Activated naive CD4-positive, alpha-beta T cell treated with anti-CD3 and anti-CD28 coated beads, Interleukin-2, amount 50 U/mL, for 24 hours (primary cell): ENCODE measurements around the gene CTSH.

Experiments used
- H3K27ac Mint-ChIP-seq: one replicate; pipeline ENCODE4 v1.8.0; 2021; ENCODE audit warnings: mild to moderate bottlenecking, mixed read lengths
- H3K27me3 Mint-ChIP-seq: one replicate; pipeline ENCODE4 v1.8.0; 2021; ENCODE audit warnings: mixed read lengths
- H3K36me3 Mint-ChIP-seq: one replicate; pipeline ENCODE4 v1.8.0; 2021; ENCODE audit warnings: mixed read lengths
- H3K4me1 Mint-ChIP-seq: one replicate; pipeline ENCODE4 v1.8.0; 2021; ENCODE audit warnings: mixed read lengths
- H3K4me3 Mint-ChIP-seq: one replicate; pipeline ENCODE4 v1.8.0; 2021; ENCODE audit warnings: mild to moderate bottlenecking, mixed read lengths
- H3K9me3 Mint-ChIP-seq: one replicate; pipeline ENCODE4 v1.8.0; 2021; ENCODE audit warnings: mixed read lengths

The CTSH gene

GRCh38 chr15:78923015-78923414, 21.8 kb downstream of the CTSH start:
- no peak overlapping the region for H3K4me3 Mint-ChIP-seq
- H3K9me3 Mint-ChIP-seq, result no peaks in the 10 kb centered on the region
- H3K27ac Mint-ChIP-seq, result no peak overlapping the region
- no peaks in the 10 kb centered on the region for H3K27me3 Mint-ChIP-seq
- peaks cover 4% of the 10 kb centered on the region for H3K36me3 Mint-ChIP-seq
- H3K4me1 Mint-ChIP-seq, result no peaks in the 10 kb centered on the region

GRCh38 chr15:78922527-78922926, 22.3 kb downstream of the CTSH start:
- H3K4me1 Mint-ChIP-seq, result no peaks in the 10 kb centered on the region

GRCh38 chr15:78921940-78922339, 22.9 kb downstream of the CTSH start:
- Mint-ChIP-seq H3K9me3 (no peaks in the 10 kb centered on the region), H3K36me3 (peaks cover 4% of the 10 kb centered on the region), H3K27me3 (no peaks in the 10 kb centered on the region), H3K27ac (no peak overlapping the region), H3K4me3 (no peak overlapping the region), H3K4me1 (no peaks in the 10 kb centered on the region)

More at GRCh38 chr15:78922527-78922926, 22.3 kb downstream of the CTSH start:
- no peak overlapping the region for H3K4me3 Mint-ChIP-seq
- no peaks in the 10 kb centered on the region for H3K9me3 Mint-ChIP-seq
- H3K27me3 Mint-ChIP-seq, result no peaks in the 10 kb centered on the region
- H3K36me3 Mint-ChIP-seq, result peaks cover 4% of the 10 kb centered on the region
- H3K27ac Mint-ChIP-seq, result no peak overlapping the region

GRCh38 chr15:78921517-78921916, 23.3 kb downstream of the CTSH start:
- Mint-ChIP-seq H3K4me3 (no peak overlapping the region), H3K36me3 (peaks cover 4% of the 10 kb centered on the region), H3K9me3 (no peaks in the 10 kb centered on the region), H3K27me3 (no peaks in the 10 kb centered on the region), H3K27ac (no peak overlapping the region), H3K4me1 (no peaks in the 10 kb centered on the region)

- no peaks in the 10 kb centered on the region for H3K9me3 Mint-ChIP-seq
- no peaks in the 10 kb centered on the region for H3K27me3 Mint-ChIP-seq
- H3K4me1 Mint-ChIP-seq, result no peaks in the 10 kb centered on the region
- peaks cover 2% of the 10 kb centered on the region for H3K36me3 Mint-ChIP-seq
- no peak overlapping the region for H3K27ac Mint-ChIP-seq
- H3K4me3 Mint-ChIP-seq, result no peak overlapping the region
These were observed 27.0 kb downstream of the CTSH start for GRCh38 chr15:78917888-78918287.

- Mint-ChIP-seq H3K4me1 (peaks cover 4% of the 10 kb centered on the region), H3K27ac (no peak overlapping the region), H3K36me3 (peaks cover 5% of the 10 kb centered on the region), H3K27me3 (no peaks in the 10 kb centered on the region), H3K9me3 (no peaks in the 10 kb centered on the region), H3K4me3 (no peak overlapping the region)
These were observed 28.8 kb downstream of the CTSH start for GRCh38 chr15:78916088-78916487.

- peaks cover 5% of the 10 kb centered on the region for H3K36me3 Mint-ChIP-seq
- no peaks in the 10 kb centered on the region for H3K9me3 Mint-ChIP-seq
- no peaks in the 10 kb centered on the region for H3K27me3 Mint-ChIP-seq
- no peak overlapping the region for H3K4me3 Mint-ChIP-seq
- peaks cover 4% of the 10 kb centered on the region for H3K4me1 Mint-ChIP-seq
- no peak overlapping the region for H3K27ac Mint-ChIP-seq
These were observed 29.3 kb downstream of the CTSH start for GRCh38 chr15:78915341-78916087.

- Mint-ChIP-seq H3K27ac (peak overlapping the region; percentile 76), H3K36me3 (peaks cover 5% of the 10 kb centered on the region)
These were observed 30.6 kb downstream of the CTSH start for GRCh38 chr15:78914027-78914764.

GRCh38 chr15:78913012-78913411, 31.8 kb downstream of the CTSH start:
- Mint-ChIP-seq H3K27ac (peak overlapping the region; percentile 53), H3K27me3 (no peaks in the 10 kb centered on the region), H3K4me1 (peaks cover 12% of the 10 kb centered on the region), H3K36me3 (peaks cover 6% of the 10 kb centered on the region), H3K9me3 (no peaks in the 10 kb centered on the region), H3K4me3 (no peak overlapping the region)

More at GRCh38 chr15:78914027-78914764, 30.6 kb downstream of the CTSH start:
- H3K9me3 Mint-ChIP-seq, result no peaks in the 10 kb centered on the region
- no peaks in the 10 kb centered on the region for H3K27me3 Mint-ChIP-seq
- H3K4me3 Mint-ChIP-seq, result no peak overlapping the region
- H3K4me1 Mint-ChIP-seq, result peaks cover 12% of the 10 kb centered on the region

GRCh38 chr15:78912316-78912715, 32.5 kb downstream of the CTSH start:
- Mint-ChIP-seq H3K27me3 (no peaks in the 10 kb centered on the region), H3K27ac (peak overlapping the region; percentile 53), H3K4me1 (peaks cover 15% of the 10 kb centered on the region), H3K4me3 (no peak overlapping the region), H3K36me3 (peaks cover 9% of the 10 kb centered on the region), H3K9me3 (no peaks in the 10 kb centered on the region)

- Mint-ChIP-seq H3K9me3 (no peaks in the 10 kb centered on the region), H3K4me1 (peaks cover 20% of the 10 kb centered on the region)
These were observed 34.6 kb downstream of the CTSH start for GRCh38 chr15:78910271-78910670.

GRCh38 chr15:78909791-78910228, 35.0 kb downstream of the CTSH start:
- no peak overlapping the region for H3K4me3 Mint-ChIP-seq
- peaks cover 22% of the 10 kb centered on the region for H3K36me3 Mint-ChIP-seq
- peaks cover 20% of the 10 kb centered on the region for H3K4me1 Mint-ChIP-seq
- no peaks in the 10 kb centered on the region for H3K9me3 Mint-ChIP-seq
- H3K27me3 Mint-ChIP-seq, result no peaks in the 10 kb centered on the region
- H3K27ac Mint-ChIP-seq, result no peak overlapping the region

More at GRCh38 chr15:78910271-78910670, 34.6 kb downstream of the CTSH start:
- Mint-ChIP-seq H3K27ac (peak overlapping the region; percentile 53), H3K36me3 (peaks cover 19% of the 10 kb centered on the region), H3K4me3 (no peak overlapping the region), H3K27me3 (no peaks in the 10 kb centered on the region)

GRCh38 chr15:78909160-78909695, 35.6 kb downstream of the CTSH start:
- peak overlapping the region; percentile 20 for H3K27ac Mint-ChIP-seq
- H3K36me3 Mint-ChIP-seq, result peaks cover 27% of the 10 kb centered on the region
- peaks cover 20% of the 10 kb centered on the region for H3K4me1 Mint-ChIP-seq
- no peak overlapping the region for H3K4me3 Mint-ChIP-seq
- no peaks in the 10 kb centered on the region for H3K27me3 Mint-ChIP-seq
- no peaks in the 10 kb centered on the region for H3K9me3 Mint-ChIP-seq

- no peaks in the 10 kb centered on the region for H3K27me3 Mint-ChIP-seq
- no peak overlapping the region for H3K4me3 Mint-ChIP-seq
- peak overlapping the region; percentile 71 for H3K27ac Mint-ChIP-seq
- peaks cover 17% of the 10 kb centered on the region for H3K4me1 Mint-ChIP-seq
- H3K9me3 Mint-ChIP-seq, result no peaks in the 10 kb centered on the region
- peaks cover 26% of the 10 kb centered on the region for H3K36me3 Mint-ChIP-seq
These were observed 37.3 kb downstream of the CTSH start for GRCh38 chr15:78907577-78907976.

- Mint-ChIP-seq H3K4me1 (peaks cover 17% of the 10 kb centered on the region), H3K9me3 (no peaks in the 10 kb centered on the region), H3K27ac (no peak overlapping the region), H3K4me3 (no peak overlapping the region), H3K36me3 (peaks cover 31% of the 10 kb centered on the region), H3K27me3 (no peaks in the 10 kb centered on the region)
These were observed 38.6 kb downstream of the CTSH start for GRCh38 chr15:78906316-78906620.
